HPDE6-E6E7 (cell line): Measurements from ENCODE around the gene MLLT11.

Source experiments
- DNase-seq: peaks from one replicate; pipeline ENCODE4 v3.0.0; 2011; ENCODE audit warnings: missing footprints; ENCODE audit errors: extremely low spot score

Gene MLLT11

GRCh38 chr1:151060007-151060656 is at the start of gene MLLT11:
Gene MLLT11, plus strand, starts transcription at chr1:151060397. Its CDS starts 6,828 bp downstream, at chr1:151067225.
- DNase-seq, result no peak

- DNase-seq, result no peak
Measured at GRCh38 chr1:151011154-151011850, 48.9 kb upstream of the MLLT11 start.

- no peak for DNase-seq
Measured at GRCh38 chr1:151012684-151013471, 47.3 kb upstream of the MLLT11 start.

- DNase-seq, result no peak
Measured at GRCh38 chr1:151013518-151013917, 46.7 kb upstream of the MLLT11 start.

GRCh38 chr1:151024540-151025146 is 35.6 kb upstream of the MLLT11 start:
- peak; percentile 48 for DNase-seq

GRCh38 chr1:151026460-151026859 is 33.7 kb upstream of the MLLT11 start:
- DNase-seq, result no peak

- DNase-seq, result no peak
Measured at GRCh38 chr1:151032164-151032563, 28.0 kb upstream of the MLLT11 start.

GRCh38 chr1:151035167-151035566 is 25.0 kb upstream of the MLLT11 start:
- DNase-seq, result no peak

- no peak for DNase-seq
Measured at GRCh38 chr1:151036356-151036755, 23.8 kb upstream of the MLLT11 start, which contains the start of gene BNIPL. Gene BNIPL, plus strand, starts transcription at chr1:151036586. Its CDS starts 140 bp downstream, at chr1:151036726.

GRCh38 chr1:151037032-151037431 is 23.2 kb upstream of the MLLT11 start:
- DNase-seq, result no peak

GRCh38 chr1:151039521-151039920 is 20.7 kb upstream of the MLLT11 start:
- DNase-seq, result no peak

GRCh38 chr1:151043163-151043562 is 17.0 kb upstream of the MLLT11 start:
- no peak for DNase-seq

- peak; percentile 46 for DNase-seq
Measured at GRCh38 chr1:151047591-151047924, 12.6 kb upstream of the MLLT11 start, which contains the start of gene C1orf56. Gene C1orf56, plus strand, starts transcription at chr1:151047751. Its CDS starts 97 bp downstream, at chr1:151047848.

GRCh38 chr1:151047925-151048644 is 12.1 kb upstream of the MLLT11 start:
- peak; percentile 52 for DNase-seq

GRCh38 chr1:151048645-151049032 is 11.6 kb upstream of the MLLT11 start:
- no peak for DNase-seq

- no peak for DNase-seq
Measured at GRCh38 chr1:151049458-151049857, 10.7 kb upstream of the MLLT11 start.

- DNase-seq, result no peak
Measured at GRCh38 chr1:151050051-151050688, 10.0 kb upstream of the MLLT11 start.

GRCh38 chr1:151051356-151052009 is 8.7 kb upstream of the MLLT11 start:
- DNase-seq, result no peak

GRCh38 chr1:151054971-151055547 is 5.1 kb upstream of the MLLT11 start:
- no peak for DNase-seq

- no peak for DNase-seq
Measured at GRCh38 chr1:151055581-151055980, 4.6 kb upstream of the MLLT11 start.
